ENCODE results near the gene ZC3H8.

ZC3H8 gene

DNA sequence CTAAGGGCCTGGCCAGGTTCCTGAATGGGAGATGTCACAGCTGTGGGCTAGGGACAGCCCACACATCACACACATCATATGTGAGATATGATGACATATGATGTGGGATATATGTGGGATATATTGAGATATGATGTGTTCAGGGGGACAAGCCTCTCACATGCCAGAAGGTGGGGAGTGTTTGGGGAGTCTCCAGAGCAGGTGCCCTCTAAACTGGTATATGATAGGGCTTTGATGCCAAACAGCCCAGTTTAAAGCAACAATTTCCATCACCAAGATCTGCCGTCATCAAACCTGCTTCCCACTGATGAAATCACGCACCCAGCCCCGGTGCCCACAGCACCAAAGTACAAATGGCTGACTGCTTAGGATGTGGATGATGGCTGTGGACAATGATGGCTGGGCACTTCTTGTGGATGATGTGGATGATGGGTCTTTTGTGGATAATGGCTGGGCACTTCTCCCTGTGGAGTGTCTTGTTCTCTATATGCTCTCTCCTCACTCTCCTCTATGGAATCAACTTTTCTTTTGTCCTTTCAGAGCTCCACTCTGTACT lies 65.8 kb downstream of the ZC3H8 start:
- no peak for DNase-seq

DNA sequence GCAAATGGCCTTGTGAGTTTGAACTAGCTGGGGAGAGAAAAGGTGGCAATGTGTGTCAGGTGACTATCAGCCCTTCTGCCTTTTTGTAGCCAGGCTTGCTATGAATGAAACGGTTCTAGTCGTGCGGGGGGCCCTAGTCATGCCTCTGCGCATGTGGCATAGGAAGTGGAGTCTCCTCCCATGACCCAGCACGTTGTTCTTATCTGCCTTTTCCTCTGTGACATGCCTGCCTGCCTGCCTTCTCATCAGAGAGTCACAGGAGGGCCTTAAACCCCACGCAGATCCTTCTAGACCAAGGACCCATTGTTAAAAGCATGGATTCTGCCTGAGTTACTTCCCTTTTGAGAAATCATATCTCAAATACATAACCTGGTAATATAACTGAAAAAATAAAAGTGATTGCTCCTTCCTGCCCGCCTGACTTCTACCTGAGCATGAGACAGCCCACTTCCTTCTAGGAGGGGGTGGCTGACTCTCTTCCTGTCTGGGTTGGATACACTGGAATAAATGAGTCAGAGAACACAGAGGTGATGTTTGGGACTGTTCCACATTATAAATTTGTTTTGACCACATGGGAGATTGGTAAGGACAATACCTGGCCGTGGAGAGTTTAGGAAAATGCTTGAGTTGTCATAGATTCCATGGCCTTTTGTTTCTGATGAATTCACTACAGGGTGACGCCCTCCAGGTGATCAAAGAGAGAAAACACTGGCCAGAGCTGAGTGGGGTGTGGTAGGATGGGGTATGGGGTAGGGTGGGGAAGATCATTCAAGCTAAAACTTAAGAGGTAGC lies 66.8 kb downstream of the ZC3H8 start:
- DNase-seq: peak; percentile 73

- no peak for DNase-seq
Measured at GRCh38 chr2:112187046-112187715, 67.7 kb downstream of the ZC3H8 start.

DNA sequence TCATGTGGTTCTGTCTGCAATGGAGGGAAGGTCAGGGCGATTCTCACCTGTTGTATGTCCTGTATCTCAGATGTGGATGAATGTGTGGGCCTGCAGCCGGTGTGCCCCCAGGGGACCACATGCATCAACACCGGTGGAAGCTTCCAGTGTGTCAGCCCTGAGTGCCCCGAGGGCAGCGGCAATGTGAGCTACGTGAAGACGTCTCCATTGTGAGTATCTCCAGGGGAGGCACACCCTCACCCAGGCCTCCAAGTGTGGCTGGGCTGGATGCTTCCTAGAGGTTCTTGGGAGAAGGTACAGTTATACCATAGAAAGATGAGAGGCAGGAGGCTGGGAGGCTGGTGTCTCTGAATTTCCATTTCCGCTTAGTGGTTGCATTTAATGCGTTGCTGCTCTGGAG lies 69.7 kb downstream of the ZC3H8 start:
- DNase-seq: no peak

GRCh38 chr2:112184121-112184520 lies 70.7 kb downstream of the ZC3H8 start:
- DNase-seq: no peak

- DNase-seq: no peak
Measured at GRCh38 chr2:112183327-112184025, 71.4 kb downstream of the ZC3H8 start.

GRCh38 chr2:112182581-112183034 lies 72.2 kb downstream of the ZC3H8 start:
- DNase-seq: peak; percentile 25

- peak; percentile 56 for DNase-seq
Measured at GRCh38 chr2:112181571-112182290, 73.1 kb downstream of the ZC3H8 start.

DNA sequence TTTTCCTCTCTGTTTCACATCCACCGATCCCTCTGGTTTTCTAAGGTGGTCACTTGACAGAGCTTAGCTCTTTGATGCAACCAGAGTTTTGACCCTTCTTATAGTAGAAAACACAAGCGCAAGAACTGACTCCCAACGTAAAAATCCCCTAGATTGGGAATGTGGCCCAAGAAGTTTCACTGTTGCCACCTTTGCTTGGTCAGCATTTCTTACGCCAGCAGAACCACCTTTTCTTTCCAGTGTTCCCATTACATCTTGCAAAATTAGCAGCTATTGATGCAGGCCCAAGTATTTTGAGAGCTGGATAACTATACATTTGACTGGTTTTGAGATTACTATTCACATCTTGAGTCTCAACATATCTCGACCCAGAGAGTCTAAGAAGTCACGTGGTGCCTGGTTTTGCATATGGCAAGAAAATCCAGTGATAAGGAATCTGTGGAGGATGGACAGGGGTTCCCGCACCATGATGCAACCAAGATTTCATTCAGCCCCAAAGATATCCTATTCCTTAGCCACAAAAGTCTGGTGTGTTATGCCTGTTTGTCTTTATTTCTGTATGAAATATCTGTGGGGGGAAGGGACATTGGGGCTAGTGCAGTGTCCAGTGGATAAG lies 78.8 kb downstream of the ZC3H8 start:
- no peak for DNase-seq

DNA sequence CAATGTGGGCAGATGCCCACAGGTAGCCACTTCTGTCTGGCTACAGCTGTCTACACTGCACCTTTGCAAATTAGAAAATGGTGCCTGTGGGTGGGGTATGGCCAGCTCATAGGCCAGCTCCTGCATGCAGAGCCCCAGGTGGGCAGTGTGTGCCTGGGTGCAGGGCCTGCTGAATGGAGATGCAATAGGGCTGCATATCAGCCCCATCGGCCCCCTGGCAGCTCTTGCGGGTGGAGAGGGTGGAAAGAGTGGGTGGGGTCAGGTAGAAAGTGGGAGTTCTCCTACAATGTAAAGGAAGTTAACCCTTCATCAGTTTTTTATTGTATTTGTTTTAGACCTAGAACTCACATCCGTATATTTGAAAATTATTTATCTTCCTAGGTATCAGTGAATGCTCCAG lies 79.5 kb downstream of the ZC3H8 start:
- DNase-seq: no peak

DNA sequence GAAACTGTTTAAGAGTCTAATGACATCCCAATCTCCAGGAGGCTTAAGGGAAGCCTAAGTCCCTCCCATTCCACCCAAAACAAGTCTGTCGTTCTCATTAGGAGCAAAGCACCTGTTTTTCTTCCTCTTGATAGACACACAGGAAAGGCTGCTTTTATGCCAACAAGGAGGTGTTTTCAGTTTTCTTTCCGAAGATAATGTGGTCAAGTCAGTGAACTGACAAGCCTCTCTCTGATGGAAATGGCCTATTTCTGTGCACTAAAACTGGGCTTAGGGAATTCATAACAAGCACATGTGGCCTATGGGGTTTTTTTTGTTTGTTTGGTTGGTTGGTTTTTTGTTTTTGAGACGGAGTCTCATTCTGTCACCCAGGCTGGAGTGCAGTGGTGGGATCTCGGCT lies 80.5 kb downstream of the ZC3H8 start:
- DNase-seq: no peak

DNA sequence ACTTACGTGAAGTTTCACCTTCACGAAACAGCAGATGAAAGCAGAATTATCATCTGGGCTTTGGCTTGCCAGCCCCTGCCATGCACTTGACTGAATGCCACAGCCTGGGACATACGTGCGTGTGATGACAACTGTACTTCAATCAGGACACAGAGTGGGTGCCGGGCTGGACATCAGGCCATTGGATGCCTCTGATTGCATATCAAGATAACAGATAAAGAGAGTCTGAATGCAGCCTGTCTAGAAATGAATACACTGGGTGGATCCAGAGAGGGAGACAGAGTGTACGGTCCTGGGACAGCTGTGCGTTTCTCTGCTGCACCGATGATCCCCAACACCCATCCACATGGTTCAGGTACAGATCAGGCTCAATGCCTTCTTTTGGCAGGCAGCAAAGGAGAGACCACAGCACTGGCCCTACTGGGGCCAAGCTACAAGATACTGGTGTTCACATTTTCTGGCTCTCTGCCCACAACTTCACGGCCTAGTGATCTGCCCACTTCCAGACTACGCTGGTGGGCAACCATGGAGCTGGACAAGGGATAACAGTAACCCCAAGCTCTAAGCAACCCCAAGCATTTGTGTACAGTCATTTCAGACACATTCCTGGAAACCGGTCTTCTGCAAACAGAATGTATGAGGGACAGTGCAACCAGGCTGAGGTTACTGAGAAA lies 81.1 kb downstream of the ZC3H8 start:
- DNase-seq: no peak

DNA sequence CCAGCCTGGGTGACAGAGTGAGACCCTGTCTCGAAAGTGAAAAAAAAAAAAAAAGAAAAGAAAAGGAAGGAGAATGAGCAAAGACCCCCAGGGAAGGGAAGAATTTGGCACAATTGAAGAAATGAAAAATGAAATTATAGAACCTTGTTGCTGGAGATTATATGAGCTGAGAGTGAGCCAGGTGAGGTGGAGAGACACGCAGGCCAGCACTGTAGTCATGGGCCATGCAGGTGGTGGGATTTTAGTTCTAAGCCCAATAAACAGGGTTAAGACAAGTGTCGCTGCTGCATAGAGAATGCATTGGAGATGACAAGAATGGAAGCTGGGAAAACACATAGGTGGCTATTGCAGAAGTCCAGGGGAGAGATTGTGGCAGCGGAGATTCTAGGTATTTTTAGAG lies 84.3 kb downstream of the ZC3H8 start:
- DNase-seq: no peak

DNA sequence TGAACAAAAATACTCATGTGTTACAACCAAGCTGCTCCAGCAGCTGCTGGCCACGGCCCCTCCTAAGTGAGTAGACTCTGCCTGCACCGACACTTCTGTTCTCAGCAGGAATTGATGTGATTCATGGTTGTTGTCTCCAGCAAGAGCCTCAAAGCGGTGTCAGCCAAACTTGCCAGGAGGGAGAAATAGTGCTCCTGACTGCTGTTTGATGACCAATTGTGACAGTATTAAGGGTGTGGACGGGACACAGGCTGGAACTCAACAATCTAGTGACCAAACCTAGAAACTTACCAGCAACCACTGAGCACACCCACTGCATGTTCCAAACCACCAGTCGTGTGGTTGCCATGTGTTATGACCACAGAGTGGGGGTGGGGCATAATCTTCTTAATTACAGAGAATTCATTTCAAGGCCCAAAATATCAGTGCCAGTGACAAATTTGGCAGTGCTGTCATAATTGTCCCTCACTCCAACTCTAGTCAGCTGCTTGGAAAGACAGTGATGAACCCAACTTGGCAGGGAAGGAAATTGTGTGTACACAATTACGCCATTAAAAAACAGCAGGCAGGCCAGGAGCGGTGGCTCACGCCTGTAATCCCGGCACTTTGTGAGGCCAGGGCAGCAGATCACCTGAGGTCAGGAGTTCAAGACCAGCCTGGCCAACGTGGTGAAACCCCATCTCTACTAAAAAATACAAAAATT lies 86.3 kb downstream of the ZC3H8 start:
- no peak for DNase-seq

- no peak for DNase-seq
Measured at GRCh38 chr2:112166806-112167499, 87.9 kb downstream of the ZC3H8 start.

GRCh38 chr2:112165296-112165695 lies 89.5 kb downstream of the ZC3H8 start:
- DNase-seq: no peak

DNA sequence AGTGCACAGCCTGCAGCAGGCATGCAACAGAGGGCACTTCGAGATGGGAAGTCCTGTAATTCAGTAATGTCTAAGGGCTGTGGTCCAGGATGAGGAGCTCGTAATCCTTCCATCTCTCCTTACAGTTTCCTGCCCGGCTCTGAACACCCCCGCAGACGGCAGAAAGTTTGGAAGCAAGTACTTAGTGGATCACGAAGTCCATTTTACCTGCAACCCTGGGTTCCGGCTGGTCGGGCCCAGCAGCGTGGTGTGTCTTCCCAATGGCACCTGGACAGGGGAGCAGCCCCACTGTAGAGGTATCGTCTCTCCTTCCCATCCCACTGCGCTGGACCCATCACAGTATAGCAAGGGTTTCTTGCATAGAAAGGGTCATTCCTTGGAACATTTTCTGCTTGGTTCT lies 90.0 kb downstream of the ZC3H8 start:
- no peak for DNase-seq

GRCh38 chr2:112163541-112163981 lies 91.3 kb downstream of the ZC3H8 start:
- no peak for DNase-seq

DNA sequence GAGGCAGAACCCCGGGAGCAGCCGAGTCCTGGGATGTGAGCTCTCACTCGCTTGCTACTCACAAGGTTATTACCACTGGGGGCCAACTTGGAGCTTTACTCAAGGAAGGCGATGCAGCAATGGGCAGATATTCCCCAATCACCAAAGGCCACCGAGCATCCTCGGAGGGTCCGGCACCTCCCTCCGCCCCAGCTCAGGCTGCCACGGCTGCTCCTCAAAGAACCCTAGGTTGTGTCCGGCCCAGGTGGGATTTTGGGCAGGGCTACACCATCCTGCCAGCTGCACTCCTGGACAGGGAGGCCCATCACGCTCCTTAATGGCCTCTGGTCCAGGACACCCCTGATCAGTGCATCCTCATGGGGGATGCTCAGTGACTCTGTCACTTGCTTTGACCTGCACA lies 91.9 kb downstream of the ZC3H8 start:
- DNase-seq: no peak

DNA sequence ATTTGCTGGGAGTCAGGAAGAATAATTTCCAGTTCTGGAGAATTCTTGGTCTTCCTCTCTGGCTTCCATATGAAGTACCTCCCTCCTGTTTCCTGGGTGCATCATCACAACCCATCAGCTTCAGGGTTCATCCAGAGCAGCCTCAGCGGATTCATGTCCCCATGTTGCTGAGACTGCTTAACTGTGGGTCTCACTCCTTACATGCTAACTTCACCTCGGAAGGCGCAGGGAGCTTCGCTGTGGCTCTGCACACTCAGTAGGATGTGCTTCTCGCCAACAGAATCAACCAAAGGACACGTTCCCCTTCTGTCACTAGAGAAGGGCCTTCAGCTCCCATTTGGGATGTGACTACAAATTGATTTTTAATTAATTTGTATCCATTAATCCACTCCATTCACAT lies 92.5 kb downstream of the ZC3H8 start:
- no peak for DNase-seq

Measured in CD4-positive, alpha-beta T cell treated with Interferon gamma for 1 hour (primary cell).